HepG2 (cell line): ENCODE data around the gene ZBTB9. TPM values are rescaled to one million over a fixed set of nuclear protein-coding genes. Genes with fewer than 3 reads are reported as not detected.

Experiments
- AKNA ChIP-seq: sonication (generic); formaldehyde crosslinking; IDR thresholded peaks from 2 replicates; pipeline ENCODE4 v1.4.0; 2020; ENCODE audit warnings: missing genetic modification reagents, borderline replicate concordance
- ATF1 ChIP-seq: IDR thresholded peaks from 2 replicates; pipeline ENCODE4 v1.6.1; 2016; ENCODE audit warnings: mild to moderate bottlenecking, control low read depth
- ELK4 ChIP-seq: sonication (generic); formaldehyde crosslinking; IDR thresholded peaks from 2 replicates; pipeline ENCODE4 v1.9.0; 2021; ENCODE audit warnings: missing genetic modification reagents, borderline replicate concordance
- FOXP1 ChIP-seq, 2 experiments: fragments of 450-650 bp in 1 of 2; IDR thresholded peaks; 2 replicates each; pipeline ENCODE4 v1.6.1; 2017 to 2018; ENCODE audit warnings: antibody characterized with exemption in 1 of 2
- HCFC1 ChIP-seq: fragments of 150-350 bp; IDR thresholded peaks from 2 replicates; pipeline ENCODE4 v1.6.1; 2014; ENCODE audit warnings: low read depth, low read length
- HNRNPL ChIP-seq: fragments of 200-400 bp; formaldehyde crosslinking; IDR thresholded peaks from 2 replicates; pipeline ENCODE4 v1.6.1; 2017; ENCODE audit warnings: mild to moderate bottlenecking, low read depth, low read length
- KDM4B ChIP-seq: sonication (generic); formaldehyde crosslinking; IDR thresholded peaks from 2 replicates; pipeline ENCODE4 v1.4.0; 2020; ENCODE audit warnings: missing genetic modification reagents
- MBNL3 ChIP-seq: fragments of 250-450 bp; sonication (Bioruptor Pico); conservative IDR thresholded peaks from 2 replicates; pipeline ENCODE4 v1.8.0; 2022; ENCODE audit warnings: mild to moderate bottlenecking, inconsistent platforms
- MYC ChIP-seq: sonication (generic); formaldehyde crosslinking; IDR thresholded peaks from 2 replicates; pipeline ENCODE4 v1.9.0; 2021; ENCODE audit warnings: missing genetic modification reagents, borderline replicate concordance
- NFE2L2 ChIP-seq: fragments of 150-350 bp; IDR thresholded peaks from 2 replicates; pipeline ENCODE4 v1.6.1; 2014; ENCODE audit warnings: low read length
- NFKBIZ ChIP-seq: IDR thresholded peaks from 2 replicates; pipeline ENCODE4 v1.6.1; 2018; ENCODE audit warnings: missing genetic modification reagents, missing compliant biosample characterization
- RAD51 ChIP-seq: fragments of 450-650 bp; IDR thresholded peaks from 2 replicates; pipeline ENCODE4 v1.6.1; 2016; ENCODE audit warnings: borderline replicate concordance
- RFX1 ChIP-seq: fragments of 450-650 bp; IDR thresholded peaks from 2 replicates; pipeline ENCODE4 v1.6.1; 2017
- STAT5B ChIP-seq: sonication (generic); formaldehyde crosslinking; IDR thresholded peaks from 2 replicates; pipeline ENCODE4 v1.4.0; 2020; ENCODE audit warnings: missing genetic modification reagents
- ZNF180 ChIP-seq: sonication (generic); formaldehyde crosslinking; IDR thresholded peaks from 2 replicates; pipeline ENCODE4 v1.4.0; 2020; ENCODE audit warnings: low read depth, missing genetic modification reagents, borderline replicate concordance
- ZNF605 ChIP-seq: sonication (generic); formaldehyde crosslinking; IDR thresholded peaks from 2 replicates; pipeline ENCODE4 v1.8.0; 2022; ENCODE audit warnings: mild to moderate bottlenecking, missing genetic modification reagents
- ZNF639 ChIP-seq: conservative IDR thresholded peaks from 2 replicates; pipeline ENCODE4 v1.6.1; 2018; ENCODE audit warnings: missing genetic modification reagents
- ZNF660 ChIP-seq: sonication (generic); formaldehyde crosslinking; IDR thresholded peaks from 2 replicates; pipeline ENCODE4 v1.5.1; 2020; ENCODE audit warnings: mild to moderate bottlenecking, low read depth, missing genetic modification reagents, borderline replicate concordance
- ZNF879 ChIP-seq: sonication (generic); formaldehyde crosslinking; IDR thresholded peaks from 2 replicates; pipeline ENCODE4 v1.8.1; 2023; ENCODE audit warnings: missing genetic modification reagents
- ZZZ3 ChIP-seq: sonication (generic); formaldehyde crosslinking; IDR thresholded peaks from 2 replicates; pipeline ENCODE4 v1.4.0; 2020; ENCODE audit warnings: missing genetic modification reagents, mild to moderate bottlenecking, borderline replicate concordance
- polyA plus RNA-seq, 8 experiments: library from polyadenylated mRNA; depleted of rRNA in 3 of 8; stranded (reverse) in 7 of 8; unstranded in 1 of 8; fragments of >200 nt; fragmentation: Illumina TruSeq in 4 of 8; extraction: Trizol in 4 of 8; gene quantifications; 2 replicates each; pipeline versions ENCODE4 v1.2.1 to v1.2.3, GENCODE V29; 2011 to 2016; ENCODE audit warnings: low read depth in 4 of 8, missing spikeins in 1 of 8, mixed read lengths in 1 of 8; ENCODE audit not compliant: insufficient read depth in 1 of 8
- total RNA-seq, 5 experiments: library from RNA; depleted of rRNA; stranded (reverse); fragments of >200 nt; fragmentation: Illumina TruSeq; extraction: Trizol; gene quantifications; 2 replicates each; pipeline ENCODE4 v1.2.3, GENCODE V29; 2016; ENCODE audit warnings: low read depth in 1 of 5
- TF ChIP-seq, protein P1 (sequence below): sonication (generic); formaldehyde crosslinking; IDR thresholded peaks from 2 replicates; pipeline ENCODE4 v1.5.0; 2020; ENCODE audit warnings: missing genetic modification reagents, mild to moderate bottlenecking, borderline replicate concordance

The ZBTB9 gene
- total and polyA plus RNA-seq, 2 of the 13 experiments (the other 11 are each of a cell fraction or from before 2014, with no cell fraction given) = 5.3 to 9.2 TPM

- peak; percentile 90; the same call in 1 of the 2 replicates for TF ChIP-seq AKNA
- TF ChIP-seq NFKBIZ (CRISPR knock-in tag) = peak; percentile 80
- TF ChIP-seq KDM4B (CRISPR knock-in tag) = no peak
- 0 out of 2 replicates have a peak, but pooled peaks have one; percentile 68 for TF ChIP-seq HNRNPL
- peak; percentile 90; the same call in 1 of the 2 replicates for TF ChIP-seq ZZZ3 (CRISPR knock-in tag)
- no peak for TF ChIP-seq FOXP1 (IDR thresholded peaks at IDR 0.05)
- peak; percentile 11; the same call in 1 of the 2 replicates for TF ChIP-seq FOXP1 (CRISPR knock-in tag; IDR thresholded peaks at IDR 0.05)
- TF ChIP-seq MYC (CRISPR knock-in tag) = peak; percentile 94
- peak; percentile 60 for TF ChIP-seq ZNF879 (CRISPR knock-in tag)
- TF ChIP-seq RFX1 = peak; percentile 41; the same call in 1 of the 2 replicates
- no peak for TF ChIP-seq NFE2L2
- peak; percentile 24; the same call in 1 of the 2 replicates for TF ChIP-seq ZNF660 (CRISPR knock-in tag)
- TF ChIP-seq, protein P1, sequence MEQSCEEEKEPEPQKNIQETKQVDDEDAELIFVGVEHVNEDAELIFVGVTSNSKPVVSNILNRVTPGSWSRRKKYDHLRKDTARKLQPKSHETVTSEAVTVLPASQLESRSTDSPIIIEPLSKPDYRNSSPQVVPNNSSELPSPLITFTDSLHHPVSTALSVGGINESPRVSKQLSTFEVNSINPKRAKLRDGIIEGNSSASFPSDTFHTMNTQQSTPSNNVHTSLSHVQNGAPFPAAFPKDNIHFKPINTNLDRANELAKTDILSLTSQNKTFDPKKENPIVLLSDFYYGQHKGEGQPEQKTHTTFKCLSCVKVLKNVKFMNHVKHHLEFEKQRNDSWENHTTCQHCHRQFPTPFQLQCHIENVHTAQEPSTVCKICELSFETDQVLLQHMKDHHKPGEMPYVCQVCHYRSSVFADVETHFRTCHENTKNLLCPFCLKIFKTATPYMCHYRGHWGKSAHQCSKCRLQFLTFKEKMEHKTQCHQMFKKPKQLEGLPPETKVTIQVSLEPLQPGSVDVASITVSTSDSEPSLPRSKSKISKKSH = peak; percentile 61; the same call in 1 of the 2 replicates
- TF ChIP-seq STAT5B = 0 out of 2 replicates have a peak, but pooled peaks have one; percentile 17
- TF ChIP-seq HCFC1 = peak; percentile 51
- no peak; the same call in 1 of the 2 replicates for TF ChIP-seq ELK4
- TF ChIP-seq RAD51 = peak; percentile 99
- TF ChIP-seq ZNF605 (CRISPR knock-in tag) = peak; percentile 85
- TF ChIP-seq ZNF639 (CRISPR knock-in tag) = peak; percentile 74
- TF ChIP-seq ATF1 (CRISPR knock-in tag) = peak; percentile 90
- TF ChIP-seq ZNF180 (CRISPR knock-in tag) = no peak
- TF ChIP-seq MBNL3 = no peak
Measured at GRCh38 chr6:33417903-33418689, 36.3 kb upstream of the ZBTB9 start, which contains the start of gene CUTA (continued).
